AG09309 (cell line): ENCODE data around the gene HDLBP.

Experiments used
- DNase-seq: peaks from one replicate; pipeline ENCODE4 v3.0.0-alpha.2; 2010; ENCODE audit warnings: low read depth
- H3K4me3 ChIP-seq: 2 replicates; pipeline ENCODE4 v1.5.1; 2011; ENCODE audit warnings: mild to moderate bottlenecking, low read depth, low read length, moderate library complexity; ENCODE audit not compliant: control insufficient read depth
- CTCF ChIP-seq: IDR thresholded peaks from 2 replicates; pipeline ENCODE4 v1.5.1; 2011; ENCODE audit warnings: mild to moderate bottlenecking, low read depth, low read length, inconsistent platforms; ENCODE audit not compliant: insufficient read depth, control insufficient read depth; ENCODE audit errors: missing control alignments

Gene HDLBP

GRCh38 chr2:241230435-241230834 is 85.0 kb downstream of the HDLBP start:
- no peak overlapping the region for H3K4me3 ChIP-seq
- no peak for DNase-seq
- no peak for TF ChIP-seq CTCF

DNA sequence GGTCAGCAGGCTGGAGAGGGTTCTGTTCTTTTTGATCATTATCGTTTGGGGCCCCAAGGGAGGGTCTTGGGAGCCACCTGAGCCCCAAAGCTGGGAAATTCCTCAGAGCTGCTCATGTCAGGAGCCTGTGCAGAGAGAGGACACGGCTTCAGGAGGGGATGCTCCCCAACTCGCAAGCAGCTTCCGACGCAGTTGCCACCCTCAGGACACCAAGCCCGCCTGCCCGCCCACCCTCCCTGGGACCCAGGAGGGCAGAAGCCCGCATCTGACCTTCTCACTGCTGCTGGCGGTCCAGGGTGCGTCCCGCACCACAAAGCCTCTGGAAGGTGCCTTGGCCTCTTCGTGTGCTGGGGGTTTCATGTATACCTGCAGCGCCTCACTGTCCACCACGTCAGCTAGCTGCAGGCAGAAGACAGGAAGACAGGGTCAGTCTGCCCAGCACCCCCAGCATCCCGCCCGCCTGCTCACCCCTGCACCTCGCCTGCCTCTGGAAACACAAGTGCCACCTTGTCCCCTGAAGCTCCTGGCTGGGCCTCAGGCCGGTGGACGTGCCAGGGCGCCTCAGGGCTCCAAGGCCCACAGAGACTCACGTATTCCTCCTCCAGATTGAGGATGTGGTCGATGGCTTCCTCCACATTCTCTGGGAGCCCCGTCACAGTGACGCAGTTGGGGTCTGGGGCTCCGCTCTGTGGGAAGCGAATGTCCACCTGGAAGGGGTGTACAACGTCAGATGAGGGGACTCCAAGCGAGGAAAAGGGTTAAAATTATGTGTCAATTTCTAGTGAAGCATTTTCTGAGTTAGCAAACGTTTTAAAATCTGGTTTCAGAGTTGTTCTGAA is 85.7 kb downstream of the HDLBP start:
- no peak for TF ChIP-seq CTCF
- no peak for DNase-seq
- no peak overlapping the region for H3K4me3 ChIP-seq

GRCh38 chr2:241228860-241229516 is 86.5 kb downstream of the HDLBP start:
- no peak for TF ChIP-seq CTCF
- no peak for DNase-seq
- H3K4me3 ChIP-seq: no peak overlapping the region

- DNase-seq: no peak
- H3K4me3 ChIP-seq: no peak overlapping the region
- no peak for TF ChIP-seq CTCF
These were observed 87.2 kb downstream of the HDLBP start for GRCh38 chr2:241228081-241228859.

DNA sequence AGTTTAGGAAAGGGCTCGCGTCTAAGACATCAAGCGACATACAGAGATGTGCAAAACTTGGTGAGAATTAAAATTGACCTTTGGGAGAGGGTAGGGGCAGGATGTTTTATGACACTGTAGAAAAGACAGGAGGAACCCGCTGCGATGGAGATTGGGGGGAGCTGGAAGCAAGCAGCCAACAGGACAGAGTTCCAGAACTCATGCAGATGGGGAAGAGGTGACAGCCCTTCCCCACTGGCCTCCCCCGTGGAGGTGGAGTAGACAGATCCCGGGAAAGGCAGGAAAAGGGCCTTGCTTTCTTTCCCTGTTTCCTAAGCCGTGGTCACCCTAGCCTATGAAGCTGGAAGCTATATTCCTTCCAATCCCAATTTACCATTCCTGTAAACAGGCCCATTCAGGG is 87.9 kb downstream of the HDLBP start:
- no peak for TF ChIP-seq CTCF
- no peak overlapping the region for H3K4me3 ChIP-seq
- no peak for DNase-seq

DNA sequence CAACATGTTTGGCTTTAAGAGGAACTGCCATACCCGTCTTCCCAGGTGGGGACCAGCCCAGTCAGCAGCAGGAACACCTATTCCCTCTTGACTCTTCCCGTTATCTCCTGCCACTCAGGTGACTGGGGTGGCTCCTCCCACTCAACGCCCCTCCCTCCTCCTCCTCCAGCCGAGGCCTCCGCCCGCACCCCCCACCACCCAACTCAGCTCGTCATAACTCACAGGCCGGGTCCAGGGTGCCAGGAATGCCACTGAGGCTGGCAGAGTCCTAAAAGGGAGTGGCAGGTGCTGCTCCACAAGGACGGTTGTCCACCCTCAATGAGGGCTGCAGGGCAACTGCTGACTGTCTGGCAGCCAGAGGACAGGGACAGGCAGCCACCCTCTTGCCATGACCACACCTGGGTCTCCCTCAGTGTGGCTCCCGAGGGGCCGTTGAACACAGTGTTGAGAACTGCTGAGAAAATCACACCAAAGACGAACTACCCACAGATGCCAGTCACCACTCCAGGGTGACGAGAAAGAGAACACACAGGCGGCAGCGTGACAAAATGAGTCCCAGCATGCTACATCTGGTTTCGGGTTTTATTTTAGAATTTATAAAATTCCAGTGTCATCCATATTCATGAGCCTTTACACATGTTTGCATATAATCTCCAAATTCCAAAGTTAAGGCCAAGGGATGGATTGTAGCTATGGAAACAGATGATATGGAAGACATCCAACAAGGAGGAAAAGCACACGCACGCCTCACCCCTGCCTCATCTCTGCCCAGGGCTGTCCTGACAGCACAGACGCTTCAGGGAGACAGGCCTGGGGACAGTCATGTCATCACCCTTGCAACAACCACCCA is 88.5 kb downstream of the HDLBP start:
- H3K4me3 ChIP-seq: no peak overlapping the region
- no peak for TF ChIP-seq CTCF
- no peak for DNase-seq
